Mesenchymal stem cell (in vitro differentiated cells and primary cell): Measurements from ENCODE around the gene EEFSEC.
A peak's percentile ranks its signal among the peaks of the same experiment; 100 is the strongest.

Experiments
- DNase-seq: peaks from one replicate; pipeline ENCODE4 v3.0.0-alpha.2; 2013
- H2AFZ ChIP-seq: one replicate; pipeline ENCODE4 v1.6.1; 2013; ENCODE audit warnings: low read depth, mild to moderate bottlenecking, control low read depth, inconsistent platforms, low read length, moderate library complexity
- H2AK5ac ChIP-seq: 2 replicates; pipeline ENCODE4 v1.6.1; 2013; ENCODE audit warnings: low read length, moderate library complexity, mild to moderate bottlenecking, inconsistent platforms; ENCODE audit not compliant: severe bottlenecking
- H2BK120ac ChIP-seq: one replicate; pipeline ENCODE4 v1.6.1; 2013; ENCODE audit warnings: low read depth, mild to moderate bottlenecking, inconsistent platforms, low read length, moderate library complexity
- H2BK12ac ChIP-seq, 2 experiments: one replicate each; pipeline ENCODE4 v1.6.1; 2013; ENCODE audit warnings: inconsistent platforms in 2 of 2, low read length in 2 of 2, mild to moderate bottlenecking in 2 of 2, moderate library complexity in 2 of 2, control low read depth in 1 of 2
- H2BK15ac ChIP-seq: one replicate; pipeline ENCODE4 v1.6.1; 2013; ENCODE audit warnings: mild to moderate bottlenecking, low read depth, inconsistent platforms; ENCODE audit not compliant: poor library complexity, severe bottlenecking
- H2BK5ac ChIP-seq: 2 replicates; pipeline ENCODE4 v1.6.1; 2013; ENCODE audit warnings: low read depth, mild to moderate bottlenecking, low read length, control low read depth, inconsistent platforms; ENCODE audit not compliant: poor library complexity, severe bottlenecking
- H3K14ac ChIP-seq, 2 experiments: one replicate each; pipeline ENCODE4 v1.6.1; 2013; ENCODE audit warnings: inconsistent platforms in 2 of 2, low read length in 2 of 2, control low read depth in 1 of 2, mild to moderate bottlenecking in 1 of 2, moderate library complexity in 1 of 2
- H3K18ac ChIP-seq, 2 experiments: one replicate each; pipeline ENCODE4 v1.6.1; 2013; ENCODE audit warnings: inconsistent platforms in 2 of 2, low read length in 2 of 2, control low read depth in 1 of 2, low read depth in 1 of 2, mild to moderate bottlenecking in 1 of 2
- H3K23ac ChIP-seq, 2 experiments: one replicate each; pipeline ENCODE4 v1.6.1; 2013; ENCODE audit warnings: inconsistent platforms in 2 of 2, low read length in 2 of 2, mild to moderate bottlenecking in 2 of 2, moderate library complexity in 2 of 2, control low read depth in 1 of 2
- H3K27ac ChIP-seq: 2 replicates; pipeline ENCODE4 v1.5.1; 2013; ENCODE audit warnings: mild to moderate bottlenecking, moderate library complexity, low read length, control low read depth, inconsistent platforms; ENCODE audit not compliant: poor library complexity, severe bottlenecking
- H3K27me3 ChIP-seq, 2 experiments: 2 replicates each; pipeline versions ENCODE4 v1.6.1 to v1.7.0; 2013; ENCODE audit warnings: low read length in 2 of 2, mild to moderate bottlenecking in 2 of 2, moderate library complexity in 2 of 2, control low read depth in 1 of 2, inconsistent platforms in 1 of 2; ENCODE audit not compliant: control insufficient read depth in 1 of 2, insufficient read depth in 1 of 2
- H3K36me3 ChIP-seq, 2 experiments: 2 replicates each; pipeline versions ENCODE4 v1.6.1 to v1.7.0; 2013; ENCODE audit warnings: low read length in 2 of 2, control low read depth in 1 of 2, inconsistent platforms in 1 of 2, low read depth in 1 of 2, mild to moderate bottlenecking in 1 of 2; ENCODE audit not compliant: insufficient read depth in 2 of 2, control insufficient read depth in 1 of 2
- H3K4ac ChIP-seq, 2 experiments: one replicate each; pipeline ENCODE4 v1.6.1; 2013; ENCODE audit warnings: inconsistent platforms in 2 of 2, low read length in 2 of 2, mild to moderate bottlenecking in 2 of 2, moderate library complexity in 2 of 2, control low read depth in 1 of 2, low read depth in 1 of 2
- H3K4me1 ChIP-seq: 2 replicates; pipeline ENCODE4 v1.6.1; 2013; ENCODE audit warnings: low read depth, low read length, control low read depth; ENCODE audit not compliant: control insufficient read depth, insufficient read depth
- H3K4me2 ChIP-seq: 2 replicates; pipeline ENCODE4 v1.6.1; 2013; ENCODE audit warnings: low read length, mild to moderate bottlenecking, inconsistent platforms; ENCODE audit not compliant: poor library complexity, severe bottlenecking
- H3K4me3 ChIP-seq, 2 experiments: 2 replicates each; pipeline versions ENCODE4 v1.5.1 to v1.7.0; 2013; ENCODE audit warnings: low read length in 2 of 2, mild to moderate bottlenecking in 2 of 2, control low read depth in 1 of 2, low read depth in 1 of 2; ENCODE audit not compliant: insufficient read depth in 1 of 2
- H3K79me1 ChIP-seq: replicated peaks from 2 replicates; pipeline ENCODE4 v1.6.1; 2013; ENCODE audit warnings: mild to moderate bottlenecking, control low read depth, low read length, inconsistent platforms; ENCODE audit not compliant: poor library complexity, severe bottlenecking
- H3K9ac ChIP-seq: 2 replicates; pipeline ENCODE4 v1.7.0; 2013; ENCODE audit warnings: mild to moderate bottlenecking, low read length, moderate library complexity
- H3K9me3 ChIP-seq: 2 replicates; pipeline ENCODE4 v1.7.0; 2013; ENCODE audit warnings: mild to moderate bottlenecking, low read length; ENCODE audit not compliant: control insufficient read depth
- H4K8ac ChIP-seq: one replicate; pipeline ENCODE4 v1.6.1; 2013; ENCODE audit warnings: inconsistent platforms, mild to moderate bottlenecking, low read length, moderate library complexity
- H4K91ac ChIP-seq: one replicate; pipeline ENCODE4 v1.6.1; 2013; ENCODE audit warnings: mild to moderate bottlenecking, low read length, inconsistent platforms
- WGBS: methylation state at CpG from one replicate; pipeline ENCODE4 v1.1.7; 2013; ENCODE audit warnings: mixed read lengths; 5-methylcytosine and 5-hydroxymethylcytosine counted together

EEFSEC gene

GRCh38 chr3:128372707-128373533 is 219.6 kb downstream of the EEFSEC start:
- H3K9me3 ChIP-seq: no peaks in the 10 kb centered on the region
- peaks cover 0 to 3% of the 10 kb centered on the region in 2 experiments for H3K36me3 ChIP-seq
- 95% methylated on average over 10 of the region's 10 CpGs for WGBS
- no peak overlapping the region for H3K27ac ChIP-seq
- H4K8ac ChIP-seq: no peak overlapping the region
- DNase-seq: no peak
- H3K14ac ChIP-seq: no peak overlapping the region
- no peak overlapping the region for H2AFZ ChIP-seq
- H2BK12ac ChIP-seq: peak overlapping the region in 1 of 2 experiments; percentile 10
- no peak overlapping the region for H2AK5ac ChIP-seq
- no peak overlapping the region for H3K18ac ChIP-seq
- H3K4me3 ChIP-seq: no peak overlapping the region
- no peak overlapping the region for H3K9ac ChIP-seq
- H3K79me1 ChIP-seq: no peaks in the 10 kb centered on the region
- H2BK5ac ChIP-seq: no peak overlapping the region
- H2BK120ac ChIP-seq: no peak overlapping the region
- no peaks in the 10 kb centered on the region for H3K27me3 ChIP-seq
- H4K91ac ChIP-seq: no peak overlapping the region
- no peak overlapping the region for H3K4me2 ChIP-seq
- H2BK15ac ChIP-seq: no peak overlapping the region
- no peak overlapping the region for H3K23ac ChIP-seq
- H3K4me1 ChIP-seq: peaks cover 1% of the 10 kb centered on the region
- no peak overlapping the region for H3K4ac ChIP-seq

- Histone ChIP-seq H3K4ac (no peak overlapping the region), H3K9ac (no peak overlapping the region), H3K4me1 (peaks cover 10% of the 10 kb centered on the region), H3K4me2 (no peak overlapping the region), H3K36me3 (peaks cover 0 to 3% of the 10 kb centered on the region in 2 experiments), H2BK15ac (no peak overlapping the region), H3K18ac (no peak overlapping the region), H2BK5ac (no peak overlapping the region), H2BK12ac (no peak overlapping the region), H3K27me3 (no peaks in the 10 kb centered on the region), H4K91ac (no peak overlapping the region), H2BK120ac (no peak overlapping the region), H3K4me3 (no peak overlapping the region), H2AK5ac (no peak overlapping the region), H3K27ac (no peak overlapping the region), H3K79me1 (no peaks in the 10 kb centered on the region), H2AFZ (no peak overlapping the region), H3K9me3 (no peaks in the 10 kb centered on the region), H4K8ac (no peak overlapping the region), H3K23ac (no peak overlapping the region), H3K14ac (no peak overlapping the region)
- no peak for DNase-seq
- WGBS: 86% methylated on average over 2 of the region's 2 CpGs
Observed at GRCh38 chr3:128374746-128375445, 221.6 kb downstream of the EEFSEC start.

- Histone ChIP-seq H3K18ac (no peak overlapping the region), H3K4me2 (no peak overlapping the region), H3K27ac (no peak overlapping the region), H2BK15ac (no peak overlapping the region), H3K9ac (no peak overlapping the region), H4K8ac (no peak overlapping the region), H2BK5ac (no peak overlapping the region), H3K4me1 (peaks cover 10% of the 10 kb centered on the region), H3K23ac (no peak overlapping the region), H4K91ac (no peak overlapping the region), H3K4me3 (no peak overlapping the region), H3K14ac (peak overlapping the region in 1 of 2 experiments; percentile 8), H3K27me3 (no peaks in the 10 kb centered on the region), H3K9me3 (no peaks in the 10 kb centered on the region), H2AK5ac (no peak overlapping the region), H2BK120ac (no peak overlapping the region), H3K36me3 (peaks cover 0 to 3% of the 10 kb centered on the region in 2 experiments), H3K4ac (no peak overlapping the region), H3K79me1 (no peaks in the 10 kb centered on the region), H2AFZ (no peak overlapping the region), H2BK12ac (no peak overlapping the region)
- no peak for DNase-seq
Observed at GRCh38 chr3:128376516-128376915, 223.2 kb downstream of the EEFSEC start.

- no peak overlapping the region for H4K91ac ChIP-seq
- 67% methylated on average over 10 of the region's 10 CpGs for WGBS
- peak; percentile 92 for DNase-seq
- H3K23ac ChIP-seq: no peak overlapping the region
- H3K79me1 ChIP-seq: no peaks in the 10 kb centered on the region
- H3K9ac ChIP-seq: no peak overlapping the region
- H4K8ac ChIP-seq: no peak overlapping the region
- no peaks in the 10 kb centered on the region for H3K9me3 ChIP-seq
- no peaks in the 10 kb centered on the region for H3K36me3 ChIP-seq
- peaks cover 15% of the 10 kb centered on the region for H3K4me1 ChIP-seq
- H3K27me3 ChIP-seq: no peaks in the 10 kb centered on the region
- no peak overlapping the region for H2BK15ac ChIP-seq
- no peak overlapping the region for H3K27ac ChIP-seq
- H3K4me2 ChIP-seq: no peak overlapping the region
- no peak overlapping the region for H2AK5ac ChIP-seq
- H2BK12ac ChIP-seq: peak overlapping the region in 1 of 2 experiments; percentile 40
- no peak overlapping the region for H2BK5ac ChIP-seq
- H3K14ac ChIP-seq: no peak overlapping the region
- no peak overlapping the region for H2AFZ ChIP-seq
- H3K4ac ChIP-seq: no peak overlapping the region
- peak overlapping the region; percentile 7 to 59 for H3K18ac ChIP-seq
- no peak overlapping the region for H2BK120ac ChIP-seq
- no peak overlapping the region for H3K4me3 ChIP-seq
Observed at GRCh38 chr3:128378631-128379347, 225.5 kb downstream of the EEFSEC start.
